Medulla oblongata (tissue), 1 donor: ENCODE results near the gene BICRA.
"Not testable (repeated sequence)": the region's sequence is repeated elsewhere in the genome, so short reads cannot be mapped to it uniquely, and the experiment has no call there.

Source experiments
- DNase-seq: peaks from one replicate; pipeline ENCODE4 v3.0.0-alpha.2; 2015; ENCODE audit errors: extremely low spot score

BICRA gene

GRCh38 chr19:47714855-47715254 is 105.9 kb downstream of the BICRA start:
- not testable (repeated sequence) for DNase-seq

DNA sequence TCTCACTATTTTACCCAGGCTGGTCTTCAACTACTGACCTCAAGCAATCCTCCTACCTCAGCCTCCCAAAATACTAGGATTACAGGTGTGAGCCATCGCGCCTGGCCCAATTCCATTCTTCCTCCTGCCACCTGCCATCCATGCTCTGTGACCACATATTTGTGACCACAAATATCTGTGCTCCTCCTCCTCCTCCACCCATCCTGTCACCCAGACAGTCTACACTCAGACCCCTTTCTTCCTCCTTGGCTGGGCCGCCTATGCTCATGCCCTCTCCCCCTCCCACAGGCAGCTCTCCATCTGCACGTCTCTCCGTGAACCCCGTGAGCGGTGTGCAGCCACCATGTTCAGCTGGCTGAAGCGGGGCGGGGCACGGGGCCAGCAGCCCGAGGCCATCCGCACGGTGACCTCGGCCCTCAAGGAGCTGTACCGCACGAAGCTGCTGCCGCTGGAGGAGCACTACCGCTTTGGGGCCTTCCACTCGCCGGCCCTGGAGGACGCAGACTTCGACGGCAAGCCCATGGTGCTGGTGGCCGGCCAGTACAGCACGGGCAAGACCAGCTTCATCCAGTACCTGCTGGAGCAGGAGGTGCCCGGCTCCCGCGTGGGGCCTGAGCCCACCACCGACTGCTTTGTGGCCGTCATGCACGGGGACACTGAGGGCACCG is 107.5 kb downstream of the BICRA start:
- DNase-seq = no peak

DNA sequence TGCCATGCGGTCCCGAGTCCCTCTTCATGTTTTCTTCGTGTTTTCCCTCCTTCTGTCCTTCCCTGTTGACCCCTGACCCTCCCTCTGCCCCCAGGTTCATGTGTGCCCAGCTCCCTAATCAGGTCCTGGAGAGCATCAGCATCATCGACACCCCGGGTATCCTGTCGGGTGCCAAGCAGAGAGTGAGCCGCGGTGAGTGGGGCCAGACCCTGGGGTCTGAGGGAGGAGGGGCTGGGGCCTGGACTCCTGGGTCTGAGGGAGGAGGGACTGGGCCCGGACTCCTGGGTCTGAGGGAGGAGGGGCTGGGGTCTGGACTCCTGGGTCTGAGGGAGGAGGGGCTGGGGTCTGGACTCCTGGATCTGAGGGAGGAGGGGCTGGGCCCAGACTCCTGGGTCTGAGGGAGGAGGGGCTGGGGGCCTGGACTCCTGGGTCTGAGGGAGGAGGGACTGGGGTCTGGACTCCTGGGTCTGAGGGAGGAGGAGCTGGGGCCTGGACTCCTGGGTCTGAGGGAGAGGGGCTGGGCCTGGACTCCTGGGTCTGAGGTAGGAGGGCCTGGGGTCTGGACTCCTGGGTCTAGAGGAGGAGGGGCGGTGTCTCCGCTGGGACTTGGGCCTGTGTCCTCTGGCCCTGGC is 109.6 kb downstream of the BICRA start:
- DNase-seq = not testable (repeated sequence)

DNA sequence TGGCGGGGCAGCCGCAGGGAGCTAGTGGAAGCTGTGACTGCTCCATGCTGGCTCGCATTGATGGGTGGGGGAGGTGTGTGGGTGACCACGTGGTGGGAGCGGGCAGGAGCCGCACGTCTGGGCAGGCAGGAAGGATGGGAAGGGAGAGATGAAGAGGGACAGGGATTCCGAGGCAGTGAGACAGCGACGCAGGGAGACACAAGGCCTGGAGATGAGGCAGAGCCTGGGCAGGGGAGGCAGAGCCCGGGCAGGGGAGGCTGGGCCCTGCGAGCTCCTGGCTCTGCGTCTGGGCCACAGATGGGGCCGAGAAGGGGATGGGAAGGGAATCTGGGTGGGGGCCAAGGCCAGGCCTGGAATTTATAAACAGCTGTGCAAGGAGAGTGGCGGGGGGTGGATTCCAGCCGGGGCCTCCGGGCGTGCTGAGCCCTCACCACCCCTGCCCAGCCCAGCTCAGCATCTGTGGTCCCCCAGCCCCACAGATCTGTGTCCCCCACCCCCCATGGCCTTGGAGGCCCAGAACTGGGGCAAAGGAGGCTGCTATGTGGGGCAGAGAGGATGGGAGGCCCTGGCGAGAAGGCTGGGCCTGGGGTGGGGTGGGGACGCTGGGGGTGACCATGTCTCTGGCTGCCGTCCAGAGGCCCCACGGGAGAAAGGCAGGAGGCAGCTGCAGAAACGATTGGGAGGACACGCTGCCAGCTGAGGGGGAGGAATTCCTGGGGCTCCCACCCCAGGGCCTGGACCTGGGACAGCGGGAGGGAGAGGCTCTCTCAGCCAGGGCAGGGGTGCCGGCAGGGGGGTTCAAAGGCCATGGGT is 110.3 kb downstream of the BICRA start:
- peak; percentile 74 for DNase-seq

GRCh38 chr19:47720669-47721422 is 111.9 kb downstream of the BICRA start:
- no peak for DNase-seq

- no peak for DNase-seq
These were observed 114.6 kb downstream of the BICRA start for GRCh38 chr19:47723581-47723940.

DNA sequence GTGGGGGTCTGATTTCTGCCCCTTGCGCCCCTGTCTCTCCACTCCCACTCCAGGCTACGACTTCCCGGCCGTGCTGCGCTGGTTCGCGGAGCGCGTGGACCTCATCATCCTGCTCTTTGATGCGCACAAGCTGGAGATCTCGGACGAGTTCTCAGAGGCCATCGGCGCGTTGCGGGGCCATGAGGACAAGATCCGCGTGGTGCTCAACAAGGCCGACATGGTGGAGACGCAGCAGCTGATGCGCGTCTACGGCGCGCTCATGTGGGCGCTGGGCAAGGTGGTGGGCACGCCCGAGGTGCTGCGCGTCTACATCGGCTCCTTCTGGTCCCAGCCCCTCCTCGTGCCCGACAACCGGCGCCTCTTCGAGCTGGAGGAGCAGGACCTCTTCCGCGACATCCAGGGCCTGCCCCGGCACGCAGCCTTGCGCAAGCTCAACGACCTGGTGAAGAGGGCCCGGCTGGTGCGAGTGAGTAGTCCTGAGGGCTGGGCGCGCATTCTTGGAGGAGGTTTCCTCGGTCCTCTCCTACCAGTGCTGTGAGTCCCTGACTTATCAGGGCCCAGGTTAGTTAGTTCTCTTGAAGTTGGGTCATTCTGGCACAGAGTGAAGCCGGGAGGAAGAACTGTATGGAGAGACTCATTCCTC is 116.9 kb downstream of the BICRA start:
- no peak for DNase-seq

DNA sequence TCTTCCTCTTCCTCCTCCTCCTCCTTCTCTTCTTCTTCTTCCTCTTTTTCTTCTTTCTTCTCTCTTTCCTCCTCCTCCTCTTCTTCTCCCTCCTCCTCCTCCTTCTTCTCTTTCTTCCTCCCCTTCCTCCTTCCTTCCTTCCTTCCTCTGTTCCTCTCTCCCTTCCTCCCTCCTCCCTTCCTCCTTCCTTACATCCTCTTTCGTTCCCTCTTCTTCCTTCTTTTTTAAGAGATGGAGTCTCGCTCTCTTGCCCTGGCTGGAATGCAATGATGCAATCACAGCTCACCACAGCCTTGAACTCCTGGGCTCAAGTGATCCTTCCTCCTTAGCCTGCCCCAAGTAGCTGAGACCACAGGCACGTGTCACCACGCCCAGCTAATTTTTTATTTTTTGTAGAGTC is 117.5 kb downstream of the BICRA start:
- no peak for DNase-seq

DNA sequence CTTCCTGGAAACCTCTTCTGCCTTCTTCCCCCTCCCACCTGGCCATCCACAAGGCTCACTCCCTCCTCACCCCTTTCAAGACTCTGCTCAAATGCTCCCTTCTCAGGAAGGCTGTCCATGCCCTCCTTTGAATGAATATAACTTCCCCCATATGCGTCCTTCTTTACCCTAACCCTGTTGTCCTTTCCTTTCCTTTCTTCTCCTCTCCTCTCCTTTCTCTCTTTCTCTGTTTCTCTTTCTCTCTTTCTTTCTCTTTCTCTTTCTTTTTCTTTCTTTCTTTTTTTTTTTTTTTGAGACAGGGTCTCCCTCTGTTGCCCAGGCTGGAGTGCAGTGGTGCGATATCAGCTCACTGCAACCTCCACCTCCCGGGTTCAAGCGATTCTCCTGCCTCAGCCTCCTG is 119.4 kb downstream of the BICRA start:
- not testable (repeated sequence) for DNase-seq

DNA sequence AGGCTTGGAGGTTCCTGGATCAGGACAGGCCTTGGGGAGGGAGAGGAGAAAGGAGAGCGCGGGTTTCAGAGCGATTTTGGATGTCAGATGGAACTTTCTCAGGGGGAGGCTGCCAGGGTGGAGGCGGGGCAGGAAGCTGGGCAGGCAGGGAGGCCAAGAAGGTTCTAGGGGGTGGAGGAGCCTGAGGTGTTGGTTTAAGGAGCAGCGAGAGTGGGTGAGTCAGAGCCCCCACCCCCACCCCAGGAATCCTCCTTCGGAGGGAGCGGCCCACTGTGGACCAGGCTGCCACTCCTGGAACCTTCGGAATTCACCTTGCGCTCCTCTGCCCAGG is 120.5 kb downstream of the BICRA start:
- DNase-seq = no peak

GRCh38 chr19:47729799-47730520 is 121.0 kb downstream of the BICRA start:
- no peak for DNase-seq

DNA sequence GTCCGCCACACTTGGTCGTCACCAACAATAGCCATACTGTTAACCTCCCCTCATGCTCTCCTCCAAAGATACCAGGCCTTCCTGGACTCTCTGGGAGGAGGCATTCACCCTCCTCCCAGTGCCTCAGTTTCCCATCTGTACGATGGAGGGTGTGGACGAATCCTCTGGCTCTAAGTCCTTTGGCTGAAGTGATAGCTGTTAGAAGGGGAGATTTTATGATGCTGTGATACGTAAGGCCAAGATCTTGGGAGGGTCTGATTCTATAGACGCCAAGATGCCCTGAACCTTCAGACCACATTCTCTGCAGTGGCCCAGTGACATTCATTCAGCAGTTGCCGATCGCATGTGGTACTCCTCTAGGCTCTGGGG is 121.6 kb downstream of the BICRA start:
- DNase-seq = no peak

DNA sequence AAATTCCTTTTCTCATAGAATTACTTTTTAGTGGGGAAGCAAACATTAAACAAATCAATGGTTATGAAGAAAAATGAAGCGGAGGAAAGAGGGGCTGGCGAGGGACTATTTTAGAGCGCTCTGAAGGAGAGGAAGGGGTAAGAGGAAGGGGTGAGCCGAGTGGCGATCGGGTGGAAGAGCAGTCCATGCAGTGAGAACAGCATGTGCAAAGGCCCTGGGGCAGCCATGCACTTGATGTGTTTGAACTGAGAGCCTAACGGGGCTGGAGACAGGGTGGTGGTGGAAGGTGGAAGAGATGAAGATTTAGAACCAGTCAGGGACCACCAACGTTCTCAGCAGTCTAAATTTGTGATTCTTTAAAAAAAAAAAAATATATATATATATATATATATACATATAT is 122.0 kb downstream of the BICRA start:
- no peak for DNase-seq

DNA sequence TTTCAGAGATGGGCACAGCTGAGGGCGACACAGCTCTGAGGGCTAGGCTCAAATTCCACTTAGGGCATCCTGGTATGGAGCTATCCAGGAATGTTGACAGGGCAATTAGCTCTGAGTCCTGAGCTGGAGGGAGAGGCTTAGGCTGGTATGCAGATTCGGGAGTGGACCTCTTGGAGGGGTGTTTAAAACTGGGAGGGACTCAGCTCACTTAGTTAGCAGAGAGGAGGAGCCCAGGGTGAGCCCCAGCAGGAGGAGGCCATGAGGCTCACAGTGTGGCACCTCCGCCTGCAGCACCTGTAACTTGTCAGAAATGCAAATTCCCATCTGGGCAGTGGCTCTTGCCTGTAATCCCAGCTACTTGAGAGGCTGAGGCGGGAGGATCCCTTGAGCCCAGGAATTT is 126.2 kb downstream of the BICRA start:
- DNase-seq = no peak

- DNase-seq = no peak
These were observed 132.1 kb downstream of the BICRA start for GRCh38 chr19:47740866-47741519.

DNA sequence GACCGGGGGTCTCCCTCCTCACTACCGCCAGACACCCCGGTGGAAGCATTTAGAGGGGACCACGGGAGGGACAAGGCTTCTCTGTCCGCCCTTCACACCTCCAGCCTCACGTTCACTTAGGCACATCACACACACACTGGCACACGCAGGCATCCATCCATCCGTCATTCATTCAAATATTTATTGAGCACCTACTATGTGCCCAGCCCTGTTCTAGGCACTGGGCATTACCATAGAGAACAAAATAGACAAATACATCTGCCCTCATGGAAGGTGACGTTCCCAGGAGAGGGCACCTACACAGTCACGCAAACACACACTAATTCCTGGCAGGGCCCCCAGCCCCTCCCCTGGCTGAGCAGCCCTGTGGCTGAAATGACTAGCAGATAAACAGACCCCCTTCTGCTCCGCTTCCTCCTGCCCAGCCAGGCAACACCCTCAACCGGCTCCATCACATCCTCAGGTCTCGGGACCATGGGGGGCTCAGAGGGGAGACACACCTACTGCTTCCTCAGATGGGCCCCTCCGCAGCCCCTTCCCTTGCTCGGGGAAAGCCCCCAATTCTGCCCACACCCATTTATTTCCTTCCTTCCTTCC is 132.7 kb downstream of the BICRA start:
- no peak for DNase-seq

DNA sequence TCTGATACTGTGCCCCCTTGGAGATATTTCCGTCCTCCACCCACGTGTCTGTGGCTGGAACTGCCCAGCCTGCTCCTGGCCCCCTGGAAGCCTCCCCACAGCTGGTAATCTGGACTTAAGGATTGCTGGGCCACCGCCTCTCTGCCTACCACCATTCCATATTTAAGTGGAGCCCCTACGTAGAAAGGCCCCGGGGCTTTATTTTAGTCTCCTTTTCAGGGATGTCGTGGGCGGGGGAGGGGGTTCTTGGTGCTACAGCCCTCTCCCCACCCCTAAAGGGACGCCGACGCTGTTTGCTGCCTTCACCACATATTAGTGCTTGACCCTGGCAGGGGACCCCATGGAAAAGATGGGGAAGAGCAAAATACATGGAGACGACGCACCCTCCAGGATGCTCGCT is 133.7 kb downstream of the BICRA start:
- DNase-seq = no peak

DNA sequence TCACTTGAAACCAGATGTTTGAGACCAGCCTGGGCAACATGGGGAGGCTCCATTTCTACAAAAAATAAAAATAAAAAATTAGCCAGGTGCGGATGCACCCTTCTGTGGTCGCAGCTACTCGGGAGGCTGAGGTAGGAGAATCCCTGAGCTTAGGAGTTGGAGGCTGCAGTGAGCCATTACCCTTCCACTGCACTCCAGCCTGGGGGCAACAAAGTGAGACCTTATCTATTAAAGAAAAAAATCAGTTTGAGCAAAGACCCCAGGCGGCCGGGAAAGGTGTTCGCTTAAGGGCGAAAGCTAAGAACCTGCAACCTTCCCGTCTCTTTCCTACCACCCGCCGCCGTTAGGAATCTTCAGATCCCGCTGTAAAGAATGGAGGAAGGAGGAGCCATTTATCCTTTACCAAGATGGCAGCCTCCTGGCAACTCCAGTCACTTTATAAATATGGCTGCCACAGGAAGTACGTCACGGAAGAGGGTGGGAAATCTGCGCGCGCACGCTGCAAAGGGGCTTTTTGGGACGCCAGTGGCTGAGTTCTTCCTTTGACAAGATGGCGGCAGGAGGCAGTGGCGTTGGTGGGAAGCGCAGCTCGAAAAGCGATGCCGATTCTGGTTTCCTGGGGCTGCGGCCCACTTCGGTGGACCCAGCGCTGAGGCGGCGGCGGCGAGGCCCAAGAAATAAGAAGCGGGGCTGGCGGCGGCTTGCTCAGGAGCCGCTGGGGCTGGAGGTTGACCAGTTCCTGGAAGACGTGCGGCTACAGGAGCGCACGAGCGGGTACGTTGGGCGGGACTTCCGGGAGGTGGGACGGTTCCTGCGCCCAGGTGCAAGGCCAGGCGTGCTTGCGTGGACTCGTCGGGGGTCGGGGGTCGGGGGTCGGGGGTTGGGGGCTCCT is 136.3 kb downstream of the BICRA start, which contains the start of gene NOP53:
TSS of gene NOP53 (plus strand) at position 537 of the 892 bp plus-strand sequence. CDS start at position 551, 14 bp downstream.
- peak; percentile 99 for DNase-seq

DNA sequence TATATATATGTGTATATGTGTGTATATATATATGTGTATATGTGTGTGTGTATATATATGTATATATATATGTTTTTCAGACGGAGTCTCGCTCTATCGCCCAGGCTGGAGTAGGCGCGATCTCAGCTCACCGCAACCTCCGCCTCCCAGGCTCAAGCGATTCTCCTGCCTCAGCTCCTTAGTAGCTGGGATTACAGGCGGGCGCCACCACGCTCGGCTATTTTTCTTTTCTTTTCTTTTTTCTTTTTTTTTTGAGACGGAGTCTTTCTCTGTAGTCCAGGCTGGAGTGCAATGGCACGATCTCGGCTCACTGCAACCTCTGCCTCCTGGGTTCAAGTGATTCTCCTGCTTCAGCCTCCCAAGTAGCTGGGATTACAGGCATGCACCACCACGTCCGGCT is 137.2 kb downstream of the BICRA start:
- not testable (repeated sequence) for DNase-seq
